ENCODE measurements around the gene KRT71.

KRT71 gene

DNA sequence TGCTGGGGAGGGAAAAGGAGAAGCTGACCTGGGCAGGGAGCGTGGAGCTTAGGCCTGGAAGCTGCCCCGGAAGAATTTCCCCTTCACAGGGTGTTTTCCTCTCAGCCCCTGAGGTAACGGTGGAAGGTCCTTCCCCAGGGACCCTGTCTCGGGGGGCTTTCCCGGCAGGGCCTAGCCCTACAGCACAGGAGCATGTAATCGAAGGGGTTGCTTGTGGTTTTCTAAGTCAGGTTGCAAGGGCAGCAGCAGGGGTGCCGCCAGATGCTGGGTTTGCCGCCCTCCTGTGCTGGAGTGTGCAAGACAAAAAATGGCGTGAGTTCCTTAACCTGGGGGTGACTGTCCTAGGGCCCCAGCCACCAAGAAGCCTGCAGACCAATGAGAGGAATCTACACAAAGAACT is 22.3 kb upstream of the KRT71 start:
- no peak for DNase-seq

DNA sequence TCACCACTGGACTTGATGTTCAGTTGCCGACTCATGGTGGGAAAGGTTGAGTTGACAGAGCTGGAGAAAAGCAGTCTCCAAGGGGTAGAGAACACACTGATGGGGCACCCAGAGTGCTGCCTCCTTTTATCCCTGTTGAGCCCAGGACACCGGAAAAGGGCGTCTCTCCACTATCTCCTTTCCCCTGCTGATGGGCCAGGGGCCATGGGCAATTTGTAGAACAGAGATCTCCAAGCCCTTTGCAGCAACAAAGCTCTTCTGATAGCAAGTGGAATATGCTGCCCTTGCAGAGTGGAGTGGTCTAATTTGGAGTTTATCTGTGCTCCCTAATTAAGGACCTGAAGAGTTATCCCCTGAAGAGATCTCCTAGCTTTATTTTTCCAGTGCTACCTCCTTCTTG is 20.8 kb upstream of the KRT71 start, which contains the start of gene KRT74:
Gene KRT74 (minus strand): TSS at position 101 of the 400 bp plus-strand sequence. CDS start 66 bp downstream, at position 35.
- DNase-seq, result no peak

DNA sequence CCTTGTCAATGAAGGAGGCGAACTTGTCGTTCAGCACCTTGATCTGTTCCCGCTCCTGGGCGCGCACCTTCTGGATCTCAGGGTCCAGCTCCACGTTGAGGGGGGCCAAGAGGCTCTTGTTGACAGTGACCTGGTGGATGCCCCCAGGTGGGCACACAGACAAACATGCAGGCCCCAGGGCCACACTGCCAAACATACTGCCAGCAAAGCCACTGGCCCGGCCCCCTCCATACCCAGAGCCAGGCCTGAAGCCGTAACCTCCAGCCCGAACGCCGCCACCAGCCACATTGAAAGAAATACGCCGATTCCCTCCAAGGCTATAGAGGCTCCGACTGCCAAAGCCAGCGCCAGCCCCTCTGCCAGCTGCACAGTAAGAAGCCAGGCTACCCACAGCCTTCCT is 20.4 kb upstream of the KRT71 start:
- no peak for DNase-seq

DNA sequence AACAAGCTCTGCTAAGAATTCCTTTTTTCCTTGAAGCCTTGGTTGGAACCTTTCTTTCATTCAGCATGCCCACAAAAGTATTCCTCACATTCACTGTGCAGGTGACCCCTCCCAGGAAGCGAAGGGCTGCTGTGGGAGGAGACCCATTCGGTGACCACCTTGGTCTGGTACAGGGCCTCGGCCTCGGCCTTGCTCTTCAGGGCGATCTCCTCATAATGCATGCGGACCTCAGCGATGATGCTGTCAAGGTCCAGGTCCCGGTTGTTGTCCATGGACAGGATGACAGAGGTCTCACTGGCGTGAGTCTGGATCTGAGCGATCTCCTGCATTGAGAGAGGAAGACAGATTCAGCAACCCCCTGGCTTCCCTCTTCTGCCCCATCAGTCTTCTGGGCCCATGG is 17.6 kb upstream of the KRT71 start:
- DNase-seq, result no peak

DNA sequence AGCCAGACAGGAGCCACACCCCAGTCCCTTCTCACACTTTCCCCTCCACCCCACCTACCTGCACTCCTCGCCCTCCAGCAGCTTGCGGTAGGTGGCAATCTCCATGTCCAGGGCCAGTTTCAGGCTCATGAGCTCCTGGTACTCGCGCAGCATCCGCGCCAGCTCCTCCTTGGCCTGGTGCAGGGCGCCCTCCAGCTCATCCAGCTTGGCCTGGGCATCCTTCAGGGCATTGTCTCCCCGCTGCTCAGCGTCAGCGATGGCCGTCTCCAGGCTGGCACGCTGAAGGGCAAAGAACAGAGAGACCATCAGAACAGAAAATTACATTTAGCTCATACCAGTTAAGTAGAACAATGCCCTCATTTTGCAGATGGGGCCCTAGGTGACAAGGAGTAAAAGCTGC is 15.2 kb upstream of the KRT71 start:
- DNase-seq, result no peak

DNA sequence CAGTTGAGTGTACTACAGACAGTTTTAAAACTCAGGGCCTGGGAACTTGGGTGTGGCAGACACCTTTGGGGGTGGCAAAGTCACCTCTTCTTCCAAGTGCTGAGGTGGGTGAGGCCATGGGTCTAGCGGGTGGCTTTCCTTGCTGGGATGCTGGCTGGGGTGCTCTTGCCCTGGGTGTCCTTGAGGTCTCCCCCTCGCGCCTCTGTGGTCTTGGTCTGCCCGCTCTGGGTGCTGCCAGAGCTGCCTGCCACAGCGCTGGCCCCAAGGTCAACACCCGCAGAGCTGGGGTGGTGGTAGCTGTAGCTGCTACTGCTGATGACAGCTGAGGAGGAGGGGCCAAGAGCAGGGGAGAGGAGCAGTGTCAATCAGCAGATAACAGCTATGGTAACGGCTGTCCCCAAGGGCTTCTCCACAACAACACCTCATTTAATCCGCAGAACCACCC is 13.9 kb upstream of the KRT71 start:
- DNase-seq, result no peak

DNA sequence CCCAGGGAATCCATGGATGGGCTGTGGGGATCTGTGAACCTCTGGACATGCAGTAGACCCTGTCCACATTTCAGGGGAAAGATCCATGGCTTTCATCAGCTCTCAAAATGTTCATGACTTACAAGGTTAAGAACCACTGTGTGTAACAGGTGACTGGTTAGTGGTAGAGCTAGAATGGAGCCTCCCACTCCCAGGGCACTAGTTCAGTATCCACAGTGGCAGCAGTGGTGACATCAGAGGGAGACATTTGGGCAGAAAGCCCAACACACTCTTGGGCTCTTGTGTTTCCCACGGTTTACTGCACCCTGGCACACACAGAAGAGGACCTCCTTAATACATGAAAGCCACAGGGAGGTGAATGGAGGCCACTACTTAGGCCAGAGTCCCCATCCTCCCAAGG is 11.6 kb upstream of the KRT71 start:
- no peak for DNase-seq

DNA sequence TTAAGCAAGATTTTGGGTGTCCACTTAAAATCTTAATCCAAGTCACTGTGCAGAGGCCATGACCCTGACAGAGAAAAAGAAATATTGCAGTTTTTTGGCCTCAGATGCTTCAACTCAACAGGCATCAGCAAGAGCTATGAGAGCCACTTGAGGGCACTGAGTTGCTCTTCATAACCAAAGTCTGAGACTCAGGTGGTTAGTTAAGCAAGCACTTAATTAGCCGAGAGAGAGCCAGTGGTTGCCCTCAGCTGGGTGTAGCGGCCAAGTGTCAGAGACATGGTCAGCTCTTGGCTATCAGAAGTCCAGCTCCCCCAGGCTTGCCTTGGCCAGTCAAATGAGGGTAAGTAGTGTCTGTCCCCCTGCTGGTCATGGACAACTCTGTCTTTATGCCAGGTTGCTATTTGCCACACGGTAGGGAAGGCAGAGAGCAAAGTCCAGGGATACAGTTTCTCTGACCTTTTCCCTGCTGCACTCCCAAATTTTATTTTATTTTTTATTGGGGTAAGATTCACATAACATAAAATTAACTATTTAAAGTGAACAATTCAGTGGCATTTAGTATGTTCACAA is 9.0 kb upstream of the KRT71 start:
- no peak for DNase-seq

DNA sequence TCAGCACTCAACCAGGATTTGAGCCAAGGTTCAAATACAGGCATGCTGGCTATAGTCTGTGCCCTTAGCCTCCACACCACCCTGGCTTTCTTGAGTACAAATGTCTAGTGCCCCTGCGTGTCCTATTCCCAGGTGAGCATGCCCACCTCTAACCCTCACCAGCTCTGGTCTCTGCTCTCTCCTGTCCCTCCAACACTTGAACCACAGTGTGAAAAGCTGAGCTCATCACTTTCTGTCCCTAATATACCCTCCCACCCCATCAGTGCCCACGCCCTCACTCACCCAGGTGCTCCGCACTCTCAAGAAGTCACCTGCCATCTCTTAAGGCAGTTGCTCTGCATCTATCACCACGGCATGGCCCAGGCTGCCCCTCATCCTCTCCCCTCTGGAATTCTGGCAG is 7.0 kb upstream of the KRT71 start:
- DNase-seq, result no peak

DNA sequence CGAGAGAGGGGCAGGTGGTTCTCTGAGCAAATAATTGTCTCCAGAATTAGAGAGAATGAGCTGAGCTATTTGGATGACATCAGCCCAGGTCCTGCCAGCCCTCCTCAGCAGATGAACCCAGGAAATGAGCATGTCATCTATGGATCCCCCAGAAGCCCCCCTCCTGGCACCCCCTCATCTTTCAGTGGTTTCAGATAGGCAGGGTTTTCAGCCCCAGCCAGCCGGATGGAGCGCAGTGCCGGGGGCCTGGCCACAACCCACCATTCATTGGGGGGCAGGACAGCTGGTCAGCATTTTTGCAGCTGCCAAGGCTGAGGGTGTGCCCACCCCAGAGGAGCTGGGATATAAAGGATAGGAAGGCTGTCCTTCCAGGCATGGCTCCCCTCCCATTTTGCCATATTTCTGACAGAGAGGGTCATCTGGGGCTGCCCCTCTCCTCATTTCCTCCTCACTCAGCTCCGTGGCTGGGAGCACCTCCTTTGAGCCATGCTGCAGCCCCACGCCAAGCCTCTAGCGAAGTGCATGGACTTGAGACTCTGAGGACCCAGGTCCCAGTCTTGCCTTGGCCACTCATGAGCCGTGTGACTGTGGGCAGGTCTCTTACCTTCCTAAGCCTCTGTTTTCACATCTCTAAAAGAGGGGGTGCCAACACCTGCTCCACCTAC is 6.0 kb upstream of the KRT71 start:
- DNase-seq, result no peak

DNA sequence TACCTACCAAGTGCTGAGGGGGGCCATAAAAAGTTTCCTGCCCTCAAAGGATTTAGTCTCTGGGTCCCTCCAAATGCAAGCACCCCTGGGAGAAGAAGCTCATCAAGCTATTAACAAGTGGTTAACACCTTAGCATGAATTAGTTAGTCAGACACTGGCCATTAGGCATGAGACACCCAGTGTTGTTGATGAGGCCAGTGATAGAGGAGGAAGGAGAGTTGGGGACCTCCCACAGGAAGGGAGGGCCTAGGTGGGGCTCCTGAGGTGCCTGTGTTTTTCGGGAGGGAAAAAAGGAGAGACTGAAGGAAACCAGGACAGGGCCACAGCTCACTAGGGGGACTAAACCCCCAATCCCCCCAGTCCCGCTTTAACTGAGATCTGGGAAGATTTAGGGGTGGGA is 4.5 kb upstream of the KRT71 start:
- DNase-seq, result no peak

DNA sequence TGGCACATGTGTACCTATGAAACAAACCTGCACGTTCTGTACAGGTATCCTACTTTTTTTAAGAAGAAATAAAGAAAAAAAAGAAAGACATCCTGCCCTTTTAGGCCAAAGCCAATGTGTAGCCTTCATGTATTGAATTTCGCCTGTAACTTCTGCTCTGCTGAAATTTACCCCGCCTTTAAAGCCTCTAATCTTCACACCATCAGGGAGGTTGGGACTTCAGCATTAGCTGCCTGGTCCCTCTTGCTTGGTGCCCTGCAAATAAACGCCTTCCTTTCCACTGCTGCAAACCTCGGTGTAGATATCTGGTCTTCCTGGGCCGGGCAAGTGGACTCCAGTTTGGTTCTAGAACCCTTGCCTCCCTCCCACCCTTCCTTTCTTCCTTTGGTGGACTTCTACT is 2.6 kb upstream of the KRT71 start:
- DNase-seq, result no peak

DNA sequence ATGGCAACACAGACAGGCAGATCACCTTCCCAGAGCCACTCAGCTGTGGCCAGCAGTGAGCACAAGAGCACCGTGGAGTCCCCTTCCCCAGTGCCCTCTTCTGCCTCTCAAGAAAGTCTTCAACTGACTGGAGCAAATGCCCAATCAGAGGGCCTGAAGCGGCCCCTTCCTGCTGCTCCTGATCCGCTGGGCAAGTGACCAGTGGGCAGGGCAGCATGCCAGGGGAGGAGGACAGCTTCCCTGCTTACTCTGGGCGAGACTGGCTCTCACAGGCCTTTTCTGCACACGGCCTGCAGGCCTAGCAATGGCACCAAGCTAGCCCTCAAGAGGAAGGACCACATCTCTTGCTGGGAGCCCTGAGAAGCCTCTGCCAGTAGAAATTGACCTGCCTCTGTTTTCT is 890 bp downstream of the KRT71 start:
- no peak for DNase-seq

DNA sequence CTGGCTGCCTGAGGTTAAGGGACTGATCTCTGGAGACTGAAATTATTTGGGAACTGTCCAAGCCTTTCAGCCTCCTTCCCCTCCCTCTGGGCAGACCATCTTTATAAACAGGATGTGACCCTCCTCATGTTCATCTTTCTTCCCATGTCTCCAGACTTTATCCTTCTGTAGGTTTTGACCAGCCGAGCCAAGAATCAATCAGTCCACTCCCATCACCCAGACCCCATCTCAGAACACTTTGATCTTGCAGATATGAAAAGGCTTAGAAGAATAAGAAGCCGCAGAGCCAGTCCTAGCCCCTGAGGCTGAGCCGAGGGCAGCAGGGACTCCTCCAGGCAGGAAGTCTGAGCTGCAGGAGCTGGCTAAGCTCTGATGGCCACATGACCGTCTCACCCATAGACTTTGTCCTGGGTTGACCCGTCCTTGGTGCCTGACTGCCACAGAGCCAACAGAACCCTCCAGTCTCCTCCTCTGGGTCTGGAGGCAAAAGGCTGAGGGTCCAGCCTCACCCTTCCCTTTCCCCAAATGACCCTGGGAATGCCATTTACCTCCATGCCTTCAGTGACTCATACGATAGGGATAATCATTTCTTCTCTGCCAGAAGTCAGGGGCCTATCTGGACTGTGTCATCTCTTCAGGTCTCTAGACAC is 1.6 kb downstream of the KRT71 start:
- DNase-seq, result no peak

DNA sequence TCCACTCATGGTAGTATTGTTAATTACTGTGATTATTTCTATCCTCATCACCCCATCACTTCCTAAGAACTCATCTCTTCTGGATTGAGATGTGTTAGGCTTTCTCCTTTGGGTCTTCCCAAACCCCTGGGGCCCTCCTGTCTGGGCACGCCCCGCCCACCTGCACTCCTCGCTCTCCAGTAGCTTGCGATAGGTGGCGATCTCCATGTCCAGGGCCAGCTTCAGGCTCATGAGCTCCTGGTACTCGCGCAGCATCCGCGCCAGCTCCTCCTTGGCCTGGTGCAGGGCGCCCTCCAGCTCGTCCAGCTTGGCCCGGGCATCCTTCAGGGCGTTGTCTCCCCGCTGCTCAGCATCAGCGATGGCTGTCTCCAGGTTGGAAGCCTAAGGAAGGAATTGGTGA is 6.8 kb downstream of the KRT71 start:
- DNase-seq, result no peak

DNA sequence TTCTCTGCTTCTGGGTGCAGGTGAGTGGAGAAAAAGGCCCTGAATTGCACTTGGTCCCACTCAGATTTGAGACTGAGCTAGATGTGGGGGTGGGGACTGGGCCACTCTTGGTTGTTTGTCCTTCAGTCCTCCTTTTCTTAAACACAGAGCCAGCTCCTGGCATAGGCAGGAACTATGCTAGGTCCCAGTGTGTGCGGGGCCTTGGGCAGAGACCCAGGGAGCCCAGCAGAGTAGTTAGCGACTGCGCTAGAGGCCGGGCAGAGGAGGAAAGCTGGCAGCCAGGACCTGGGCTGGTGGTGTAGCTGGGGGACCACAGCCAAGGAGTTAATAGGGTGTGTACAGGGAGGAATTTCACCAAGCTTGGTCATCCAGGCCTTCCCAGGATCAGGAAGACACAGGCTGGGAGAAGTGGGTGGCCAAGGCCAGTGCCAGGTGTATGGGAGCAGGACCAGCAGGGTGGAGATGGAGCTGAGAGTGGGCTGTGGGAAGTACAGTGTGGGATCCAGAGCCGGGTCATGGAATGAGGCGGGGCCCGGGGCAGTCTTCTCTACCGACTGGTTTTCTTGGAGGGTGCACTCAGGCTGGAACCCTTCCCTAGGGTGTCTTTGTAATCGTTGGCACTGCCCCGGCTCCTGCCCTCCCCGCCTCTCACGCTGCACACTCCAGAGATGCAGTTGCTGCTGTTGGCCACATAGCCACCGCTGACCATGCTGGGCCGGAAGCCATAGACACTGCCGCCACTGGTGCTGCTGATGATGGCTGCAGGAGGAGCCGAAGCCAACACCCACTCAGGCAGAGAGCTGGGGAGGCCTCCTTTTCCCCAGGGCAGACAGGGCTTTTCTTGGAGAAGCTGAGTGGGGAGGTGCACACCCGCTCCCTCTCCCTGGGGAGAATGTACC is 8.7 kb downstream of the KRT71 start:
- DNase-seq, result no peak

DNA sequence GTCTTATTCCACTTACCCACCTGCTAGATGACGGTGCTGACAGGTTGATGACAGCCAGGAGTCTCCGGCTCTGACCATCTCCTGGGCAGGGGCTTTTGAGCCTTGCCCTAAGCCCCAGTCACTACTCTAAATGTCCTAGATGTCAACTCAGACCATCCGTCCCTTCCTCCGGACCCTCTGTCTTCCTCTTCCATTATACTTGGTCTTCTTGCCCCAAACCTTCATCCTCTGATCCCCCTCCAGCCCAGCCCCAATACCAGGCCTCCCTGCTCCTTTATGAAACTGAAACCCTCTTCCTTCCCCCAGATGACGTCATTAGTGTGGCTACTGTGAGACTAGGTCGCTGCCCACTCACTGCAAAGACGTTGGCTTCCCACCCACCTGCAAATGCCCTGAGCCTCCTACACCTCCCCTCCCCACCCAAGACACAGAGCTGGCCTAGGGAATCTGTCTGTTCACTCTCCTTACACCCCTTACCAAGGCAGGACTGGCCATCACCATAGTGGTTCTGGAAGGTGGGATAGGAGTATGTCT is 10.1 kb downstream of the KRT71 start:
- DNase-seq, result no peak

DNA sequence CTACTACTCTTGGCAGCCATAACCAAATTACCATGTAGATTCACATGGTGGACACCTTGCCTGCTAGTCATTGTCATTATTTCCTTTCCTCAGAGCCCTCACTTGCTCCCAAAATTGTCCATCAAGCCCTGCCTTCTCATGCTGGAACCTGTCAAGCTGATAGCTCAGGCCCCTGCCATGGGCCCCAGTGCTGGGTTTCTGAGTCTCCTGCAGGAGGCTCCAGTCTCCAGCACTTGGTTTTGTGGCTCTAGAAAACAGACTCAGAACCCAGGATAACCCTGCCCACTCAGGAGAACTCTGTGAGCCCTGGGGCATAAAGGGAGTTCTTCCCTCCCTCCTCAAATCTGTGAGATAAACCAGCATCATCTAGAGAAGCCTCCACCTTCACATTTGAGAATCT is 10.8 kb downstream of the KRT71 start:
- DNase-seq, result no peak

DNA sequence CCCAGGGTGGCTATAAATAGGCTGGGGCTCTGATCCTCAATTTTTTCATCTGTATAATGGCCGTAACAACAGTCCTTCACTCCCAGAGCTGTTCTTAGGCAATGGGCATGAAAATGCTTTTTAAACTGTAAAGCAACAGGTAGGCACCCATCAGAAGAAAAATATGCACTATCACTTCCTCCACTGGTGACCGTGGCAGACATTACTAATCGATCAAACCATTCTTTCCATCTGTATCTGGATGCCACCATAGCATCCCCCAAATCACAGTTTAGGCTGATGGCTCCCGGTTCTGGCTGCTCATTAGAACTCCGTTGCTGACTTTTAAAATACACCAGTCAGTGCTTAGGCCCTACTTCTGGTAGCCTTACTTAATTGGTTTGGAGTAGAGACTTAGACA is 11.2 kb downstream of the KRT71 start:
- DNase-seq, result no peak

DNA sequence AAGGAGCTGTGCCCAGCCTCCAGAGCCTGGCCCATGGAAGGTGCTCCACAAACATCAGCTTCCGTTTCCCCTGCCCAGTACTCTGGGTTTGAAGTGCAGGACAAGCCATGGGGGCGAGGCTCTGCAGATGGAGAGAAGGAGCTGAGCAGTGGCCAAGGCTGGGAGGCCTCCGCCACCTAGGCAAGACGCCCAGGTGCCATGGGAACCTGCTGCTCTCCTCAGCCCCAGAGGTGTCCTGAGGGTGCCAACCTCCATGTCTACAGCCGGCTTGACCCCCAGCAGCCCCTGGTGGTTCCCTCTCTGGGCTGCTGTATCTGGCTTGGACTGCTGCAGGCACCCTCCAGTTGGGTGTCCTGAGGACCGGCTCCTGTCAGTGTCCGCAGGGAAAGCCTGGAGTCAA is 12.4 kb downstream of the KRT71 start:
- no peak for DNase-seq

DNA sequence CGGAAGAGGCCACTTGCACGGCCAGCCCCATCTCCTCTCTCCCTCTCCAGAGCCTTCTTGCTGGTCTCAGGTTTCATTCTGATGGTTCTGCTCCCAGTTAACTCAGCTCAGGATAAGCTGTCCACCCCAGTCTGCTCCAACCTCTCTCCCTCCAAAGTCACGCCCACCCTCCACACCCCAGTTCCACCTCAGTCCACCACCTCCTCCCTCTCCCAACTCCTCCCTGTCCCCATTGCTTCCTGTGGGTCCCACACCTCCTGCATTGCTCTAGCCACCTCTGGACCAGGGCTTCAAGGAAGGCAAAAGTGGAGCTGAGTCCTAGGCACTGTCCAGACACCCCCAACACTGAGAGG is 13.1 kb downstream of the KRT71 start:
- no peak for DNase-seq

DNA sequence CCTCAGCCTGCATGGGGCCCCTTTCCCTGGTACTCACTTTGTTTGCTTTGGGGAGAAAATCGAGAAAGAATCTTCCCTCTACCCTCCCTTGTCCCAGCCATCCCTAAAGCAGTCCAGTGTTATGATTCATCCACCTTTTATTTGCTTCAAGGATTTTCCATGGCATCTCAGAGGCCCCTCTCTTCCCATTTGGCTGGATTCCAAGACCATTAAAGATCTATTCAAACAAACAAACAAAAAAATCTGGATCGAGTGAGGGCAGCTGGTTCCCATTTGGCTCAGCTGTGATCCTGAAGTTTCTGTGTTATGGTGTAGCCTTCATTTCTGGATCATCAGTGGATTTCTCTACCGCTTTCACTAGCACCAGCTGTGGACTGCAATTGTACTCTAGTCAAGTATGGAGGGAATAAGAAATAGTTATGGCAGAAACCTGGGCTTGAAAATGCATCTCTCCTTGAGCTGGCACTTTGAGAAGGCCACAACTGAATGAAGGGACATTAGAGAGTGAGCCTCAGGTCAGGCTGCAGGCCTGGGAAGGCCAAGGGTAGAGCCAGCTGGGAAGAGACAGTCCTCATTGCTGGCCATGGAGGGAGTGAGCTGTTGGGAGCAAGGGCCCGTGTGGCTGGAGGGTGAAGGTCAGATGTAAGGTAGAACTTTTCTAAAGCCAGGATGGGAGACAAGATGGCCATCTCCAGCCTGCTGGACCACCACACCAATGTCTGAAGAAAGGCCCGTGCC is 13.7 kb downstream of the KRT71 start:
- no peak for DNase-seq

DNA sequence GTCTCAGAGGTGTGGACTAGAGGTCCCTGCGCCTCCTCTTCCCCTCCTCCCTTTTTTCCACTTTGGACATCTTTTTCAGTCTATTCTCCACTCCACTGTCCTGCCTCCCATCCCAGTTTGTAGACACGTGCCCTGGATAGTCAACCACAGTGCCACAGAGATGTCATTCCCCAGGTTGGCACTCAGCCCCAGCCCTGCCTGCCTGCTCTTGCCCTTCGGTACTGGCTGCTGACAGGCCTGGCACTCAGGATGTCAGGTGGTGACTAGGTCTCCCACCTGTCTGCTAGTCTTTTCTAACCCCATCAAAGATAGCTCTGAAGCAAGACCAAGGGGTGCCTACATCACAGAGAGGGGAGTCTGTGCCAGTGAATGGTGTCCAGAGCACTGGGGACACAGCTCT is 15.8 kb downstream of the KRT71 start:
- DNase-seq, result no peak

All from effector CD4-positive, alpha-beta T cell (primary cell).